ENCODE measurements around the gene PABPC1L.

Gene PABPC1L

DNA sequence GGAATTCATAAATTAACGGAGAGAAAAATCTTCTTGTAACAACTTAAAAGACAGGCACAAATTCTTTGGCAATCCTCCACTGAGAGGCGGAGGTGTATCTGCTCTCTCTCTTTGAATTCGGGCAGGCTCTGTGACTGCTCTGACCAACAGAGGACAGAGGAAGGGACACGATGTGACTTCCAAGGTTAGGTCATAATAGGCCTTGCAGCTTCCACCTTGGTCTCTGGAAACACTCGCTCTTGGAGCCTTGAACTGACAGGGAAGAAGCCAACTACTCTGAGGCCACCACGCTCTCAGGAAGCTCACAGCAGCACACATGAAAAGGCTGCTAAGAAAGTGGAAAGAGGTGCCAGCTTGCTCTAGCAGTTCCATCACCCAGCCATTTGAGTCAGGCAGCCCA lies 35.4 kb downstream of the PABPC1L start:
- no peak for DNase-seq

- no peak for DNase-seq
These were observed 36.5 kb downstream of the PABPC1L start for GRCh38 chr20:44946271-44946852.

DNA sequence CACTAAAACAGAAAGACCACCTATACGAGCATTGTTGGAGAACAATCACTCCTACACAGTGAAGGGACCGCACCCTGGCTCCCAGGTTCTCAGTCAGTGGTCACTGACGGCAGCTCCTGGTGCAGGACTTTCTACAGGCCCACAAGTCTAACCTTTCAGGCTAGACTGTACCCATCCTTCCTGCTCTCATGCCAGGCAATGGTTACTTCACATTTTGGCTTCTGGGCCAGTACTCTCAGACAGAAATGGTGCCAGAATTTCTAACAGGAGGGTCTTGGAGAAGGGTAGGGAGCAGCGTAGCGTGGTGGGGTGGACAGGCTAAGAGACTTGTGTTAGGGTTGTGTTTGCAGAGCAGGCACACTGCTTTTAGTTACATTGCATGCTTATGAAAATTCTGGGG lies 38.2 kb downstream of the PABPC1L start:
- DNase-seq = no peak

DNA sequence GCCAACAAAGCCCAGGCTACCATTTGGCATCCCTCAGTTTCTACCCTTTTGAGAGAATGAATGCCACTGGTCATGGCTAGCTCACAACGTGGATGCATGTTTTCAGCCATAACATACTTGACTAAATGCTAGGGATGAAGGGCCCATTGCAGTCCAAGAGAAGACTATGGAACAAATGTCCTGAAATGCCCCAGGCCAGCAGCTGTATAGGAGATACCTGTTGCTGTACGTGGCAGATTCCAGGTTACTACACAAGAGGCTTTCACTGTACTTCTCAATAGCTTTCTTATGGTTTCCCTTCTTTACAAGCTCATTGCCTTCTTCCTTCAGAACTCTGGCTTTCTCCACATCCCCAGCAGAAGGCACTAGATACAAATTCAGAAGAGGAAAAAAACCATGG lies 38.7 kb downstream of the PABPC1L start:
- DNase-seq = no peak

DNA sequence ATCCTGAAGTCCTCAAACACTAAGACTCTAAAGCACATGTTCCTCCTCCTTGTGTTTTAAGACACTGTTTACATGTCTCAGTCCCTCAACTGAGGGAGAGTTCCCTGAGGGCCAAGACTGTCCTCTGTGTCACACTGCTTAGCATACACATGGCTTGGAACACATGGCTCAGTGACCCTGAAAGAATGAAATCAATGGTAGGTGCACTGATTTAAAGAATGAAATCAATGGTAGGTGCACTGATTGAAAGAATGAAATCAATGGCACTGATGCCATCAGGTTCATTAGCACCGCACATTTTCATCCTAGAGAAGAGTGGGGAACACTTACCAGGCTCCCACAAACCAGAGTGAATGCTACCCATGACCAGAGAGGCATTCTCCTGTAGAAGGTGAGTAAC lies 40.5 kb downstream of the PABPC1L start:
- DNase-seq = no peak

DNA sequence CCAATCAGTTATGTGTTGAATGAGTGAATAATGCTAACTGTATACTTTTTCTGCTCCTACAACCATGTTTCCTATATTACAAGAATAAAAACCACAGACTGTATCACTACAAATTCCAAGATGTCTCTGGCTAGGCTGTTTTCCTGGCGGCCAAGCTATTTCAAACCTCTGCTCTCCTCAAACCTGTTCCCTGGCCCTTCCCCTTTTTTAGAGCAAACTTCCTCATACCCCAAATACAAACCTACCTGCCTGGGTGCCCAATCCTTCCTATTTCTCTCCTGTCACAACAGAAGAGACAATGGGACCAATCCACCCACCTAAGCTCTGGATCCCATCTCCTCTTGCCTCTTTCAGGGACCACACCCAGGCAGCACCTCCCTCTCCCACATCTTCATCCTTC lies 42.9 kb downstream of the PABPC1L start:
- DNase-seq = no peak

DNA sequence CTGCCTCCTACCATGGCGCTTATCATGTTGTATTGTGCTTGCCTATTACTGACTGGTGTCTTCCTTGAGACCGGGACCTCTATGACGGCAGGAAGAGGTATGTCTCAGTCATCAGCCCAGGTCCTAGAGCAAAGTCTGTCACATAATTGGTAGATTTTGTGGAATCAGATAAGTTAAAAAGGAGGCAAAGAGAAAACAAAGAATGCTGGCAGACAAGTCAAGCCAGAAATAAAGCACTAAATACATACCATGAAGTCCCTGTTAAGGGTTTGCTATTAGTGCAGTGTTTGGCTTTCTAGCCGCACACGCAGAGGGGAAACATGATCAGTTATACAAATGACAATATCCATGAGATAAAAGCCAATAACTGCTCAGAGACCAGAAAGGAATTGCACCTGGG lies 44.4 kb downstream of the PABPC1L start:
- no peak for DNase-seq

- no peak for DNase-seq
These were observed 45.4 kb downstream of the PABPC1L start for GRCh38 chr20:44955270-44955669.

- no peak for DNase-seq
These were observed 46.5 kb downstream of the PABPC1L start for GRCh38 chr20:44956410-44956809.

GRCh38 chr20:44958276-44958675 lies 48.4 kb downstream of the PABPC1L start:
- DNase-seq = no peak

GRCh38 chr20:44959082-44959637 lies 49.3 kb downstream of the PABPC1L start:
- DNase-seq = peak; percentile 56

GRCh38 chr20:44959638-44960102 lies 49.8 kb downstream of the PABPC1L start:
- DNase-seq = peak; percentile 43

DNA sequence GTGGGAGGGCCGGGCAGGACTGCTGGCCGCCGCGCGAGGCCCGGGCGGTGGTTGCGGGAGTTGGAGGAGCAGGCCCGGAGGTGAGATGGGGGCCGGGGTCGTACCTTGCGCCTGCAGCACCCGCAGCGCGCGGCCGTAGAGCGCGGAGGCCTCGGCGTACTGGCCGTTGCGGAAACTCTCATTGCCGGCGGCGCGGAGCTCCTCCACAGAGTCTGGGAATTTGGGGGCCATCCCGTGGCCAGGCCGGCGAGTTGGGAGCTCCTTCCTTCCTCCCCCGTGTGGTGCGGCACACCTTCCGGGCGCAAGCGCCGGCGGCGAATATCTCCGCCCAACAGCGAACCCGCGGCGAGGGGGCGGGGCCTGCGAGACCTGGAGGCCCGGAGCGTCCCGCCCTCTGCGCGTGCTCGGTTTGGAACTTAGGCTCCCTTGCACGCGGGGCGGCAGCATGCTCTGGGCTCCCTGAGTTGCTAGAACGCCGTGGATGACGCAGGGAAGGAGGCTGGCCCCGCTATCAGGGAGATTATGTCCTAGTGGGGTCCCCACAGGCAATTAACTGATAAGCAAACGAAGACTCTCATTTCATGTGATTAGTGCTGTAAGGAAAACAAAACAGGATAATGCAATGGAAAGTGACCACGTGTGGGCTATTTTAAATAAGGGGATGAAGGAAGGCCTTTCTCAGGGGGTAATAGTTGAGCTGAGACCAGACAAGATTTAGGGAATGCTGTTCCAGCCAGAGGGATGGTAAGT lies 50.4 kb downstream of the PABPC1L start, which contains the start of gene TOMM34:
TOMM34 (minus strand) TSS at position 295 of the 750 bp plus-strand sequence; CDS start at position 231, 64 bp downstream.
- DNase-seq = peak; percentile 97

DNA sequence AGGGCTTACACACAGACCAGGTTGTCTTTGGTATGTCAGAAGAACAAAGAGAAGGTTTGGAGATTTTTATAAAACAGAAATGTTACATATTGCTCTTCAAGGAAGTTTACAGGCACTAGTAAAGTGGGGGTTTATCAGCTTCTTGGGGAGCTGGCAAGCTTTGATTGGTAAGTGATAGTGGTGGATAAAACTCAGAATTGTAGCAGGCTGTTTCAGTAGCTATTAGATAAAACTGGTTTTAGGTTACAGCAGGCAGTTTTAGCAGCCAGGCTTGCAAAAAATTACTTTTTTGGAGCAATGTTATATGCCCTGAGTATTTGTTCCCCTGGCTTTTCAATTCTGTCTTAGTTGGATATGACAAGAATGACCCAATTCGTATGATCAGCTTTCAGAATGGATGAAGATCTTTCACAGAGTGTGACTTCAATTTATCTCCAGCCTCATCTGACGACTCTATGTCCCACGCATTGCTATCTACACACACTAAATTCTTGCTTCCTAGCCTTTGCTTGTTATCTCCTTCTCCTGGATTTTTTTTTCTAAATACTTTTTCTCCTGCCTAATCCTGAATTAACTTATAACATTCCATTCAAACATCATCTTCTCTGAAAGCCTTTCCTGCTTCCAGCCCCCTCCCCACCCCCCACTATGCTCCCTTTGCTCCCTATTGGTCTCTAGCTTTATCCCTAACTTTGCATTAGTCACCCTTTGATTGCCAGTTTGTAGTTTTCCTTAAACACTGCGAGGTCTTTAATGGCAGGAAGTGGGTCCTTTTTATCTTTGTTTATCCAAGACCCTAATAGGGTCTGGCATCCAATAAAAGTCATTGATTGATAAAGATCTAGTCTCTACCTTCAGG lies 51.4 kb downstream of the PABPC1L start:
- DNase-seq = no peak

GRCh38 chr20:44961870-44962267 lies 52.0 kb downstream of the PABPC1L start:
- no peak for DNase-seq

GRCh38 chr20:44962483-44962882 lies 52.6 kb downstream of the PABPC1L start:
- DNase-seq = no peak

DNA sequence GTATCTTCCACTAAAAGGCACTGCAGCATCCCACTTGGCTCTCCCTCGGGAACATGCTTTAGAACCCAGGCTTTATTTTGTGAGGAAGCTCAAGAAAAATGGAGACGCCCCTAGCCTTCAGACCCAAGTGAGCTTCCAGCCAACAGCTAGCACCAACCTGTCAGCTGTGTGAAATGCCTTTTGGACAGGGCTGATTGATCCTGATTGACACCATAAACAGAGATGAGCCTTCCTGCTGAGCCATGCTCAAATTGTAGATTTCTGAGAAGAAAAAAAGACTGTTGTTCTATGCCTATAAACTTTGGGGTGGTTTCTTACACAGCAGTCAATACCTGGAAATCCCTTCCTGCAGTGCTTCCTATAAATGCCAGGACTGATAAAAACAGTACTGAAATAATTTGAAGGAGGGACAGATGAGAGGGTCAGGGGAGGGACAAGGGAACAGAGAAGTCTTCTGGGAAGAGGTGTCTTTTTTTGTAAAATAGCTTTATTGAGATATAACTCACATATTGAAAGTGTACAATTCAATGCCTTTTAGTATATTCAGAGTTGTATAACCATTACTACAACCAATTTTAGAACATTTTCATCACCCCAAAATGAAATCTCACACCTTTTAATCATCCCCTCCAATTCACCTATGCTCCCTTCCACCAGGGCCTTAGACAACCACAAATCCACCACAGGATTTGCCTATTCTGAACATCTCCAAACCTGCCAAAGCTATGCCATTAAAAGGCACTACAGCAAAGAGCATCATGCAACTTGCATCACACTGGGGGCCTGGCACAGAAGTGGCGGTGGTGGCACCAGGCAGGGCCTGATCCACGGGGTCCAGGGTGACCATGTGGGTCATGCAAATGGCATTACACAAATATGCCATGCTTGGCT lies 53.7 kb downstream of the PABPC1L start:
- DNase-seq = peak; percentile 41

DNA sequence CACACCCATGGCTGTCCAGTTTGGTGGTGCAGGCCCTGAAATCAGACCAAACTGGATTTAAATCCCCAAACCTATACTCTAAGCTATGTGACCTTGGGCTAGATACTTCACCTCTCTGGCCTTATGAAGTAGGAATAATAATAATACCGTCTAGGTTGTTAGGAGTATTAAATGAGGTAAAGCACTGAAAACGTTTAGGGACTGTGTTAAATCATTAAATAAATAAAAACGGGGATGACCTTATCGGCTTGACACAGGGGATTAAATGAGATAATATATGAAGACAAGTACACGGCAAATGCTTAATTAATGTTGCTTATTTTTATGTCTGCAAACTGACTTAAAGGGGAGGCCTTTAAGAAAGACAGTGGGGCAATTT lies 55.8 kb downstream of the PABPC1L start:
- no peak for DNase-seq

GRCh38 chr20:44966030-44966961 lies 56.4 kb downstream of the PABPC1L start, which contains the start of gene STK4:
Gene STK4 (plus strand): TSS chr20:44966512. CDS start chr20:44966569, 57 bp downstream.
- DNase-seq = peak; percentile 97

GRCh38 chr20:44967207-44967807 lies 57.4 kb downstream of the PABPC1L start:
- peak; percentile 64 for DNase-seq

All from activated CD4-positive, alpha-beta T cell treated with anti-CD3 and anti-CD28 coated beads, Interleukin-2, amount 50 U/mL, for 16 hours (primary cell).